ENCODE measurements around the gene KCTD5.

KCTD5 gene

DNA sequence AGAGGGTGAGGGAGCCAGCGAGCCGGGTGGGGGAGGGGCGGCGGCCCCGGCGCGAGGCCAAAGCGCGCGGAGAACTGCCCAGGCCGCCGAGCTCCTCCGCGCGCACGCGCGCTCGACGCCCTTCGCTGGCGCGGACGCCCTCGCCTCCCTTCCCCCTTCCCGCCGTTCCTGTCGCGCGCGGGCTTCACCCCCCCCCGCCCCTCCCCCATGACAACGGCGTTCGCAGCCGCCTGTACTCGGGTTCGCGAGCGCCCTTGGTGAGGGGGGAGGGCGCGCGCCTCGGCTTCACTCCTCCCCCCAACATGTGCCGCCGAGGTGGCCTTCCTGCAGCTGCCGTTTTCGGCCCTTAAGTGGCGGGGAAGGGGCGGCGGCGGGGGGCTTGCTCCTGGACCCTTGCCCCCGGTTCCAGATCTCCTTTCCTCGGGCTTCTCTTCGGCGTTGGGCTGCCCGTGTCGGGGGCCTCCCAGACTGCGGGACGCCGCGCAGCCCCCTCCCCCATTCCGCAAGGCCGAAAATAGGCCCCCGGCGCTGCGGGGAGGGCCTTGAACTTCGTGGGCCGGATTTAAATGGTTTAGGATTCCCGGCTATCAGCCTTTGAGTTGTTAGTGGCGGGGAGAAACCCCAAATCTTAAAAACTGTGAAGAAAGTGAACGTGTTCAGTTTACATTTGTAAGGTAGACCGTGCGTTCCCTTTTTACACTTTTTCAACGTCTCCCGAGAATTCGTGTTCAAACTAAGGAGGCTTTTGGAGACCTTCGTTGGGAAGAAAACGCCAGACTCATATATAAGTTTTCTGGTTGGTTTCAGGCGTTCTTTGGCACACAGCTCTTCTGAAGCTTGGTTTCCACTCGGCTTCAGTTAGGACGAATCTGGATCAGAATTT lies 70.8 kb downstream of the KCTD5 start:
- no peak for DNase-seq

- DNase-seq = no peak
Observed at GRCh38 chr16:2753733-2754020, 71.4 kb downstream of the KCTD5 start.

DNA sequence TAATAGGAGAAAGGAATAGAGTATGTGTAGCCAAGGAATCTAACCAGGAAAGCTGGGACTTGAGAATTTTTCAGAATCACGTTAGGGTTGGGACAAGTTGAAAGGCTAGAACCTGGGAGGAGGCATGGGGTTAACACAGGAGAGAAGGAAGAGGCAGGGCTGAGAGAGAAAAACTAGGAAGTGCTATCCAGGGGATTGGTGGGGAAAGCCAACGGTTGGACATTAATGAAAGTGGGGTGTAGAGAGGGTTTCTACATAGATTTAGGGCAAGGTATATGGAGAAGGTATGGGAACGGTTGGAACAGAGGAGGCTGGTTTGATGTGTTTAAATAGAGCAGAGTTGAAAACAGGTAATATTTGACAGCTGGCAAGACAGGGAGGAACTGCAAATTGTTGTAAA lies 72.8 kb downstream of the KCTD5 start:
- no peak for DNase-seq

DNA sequence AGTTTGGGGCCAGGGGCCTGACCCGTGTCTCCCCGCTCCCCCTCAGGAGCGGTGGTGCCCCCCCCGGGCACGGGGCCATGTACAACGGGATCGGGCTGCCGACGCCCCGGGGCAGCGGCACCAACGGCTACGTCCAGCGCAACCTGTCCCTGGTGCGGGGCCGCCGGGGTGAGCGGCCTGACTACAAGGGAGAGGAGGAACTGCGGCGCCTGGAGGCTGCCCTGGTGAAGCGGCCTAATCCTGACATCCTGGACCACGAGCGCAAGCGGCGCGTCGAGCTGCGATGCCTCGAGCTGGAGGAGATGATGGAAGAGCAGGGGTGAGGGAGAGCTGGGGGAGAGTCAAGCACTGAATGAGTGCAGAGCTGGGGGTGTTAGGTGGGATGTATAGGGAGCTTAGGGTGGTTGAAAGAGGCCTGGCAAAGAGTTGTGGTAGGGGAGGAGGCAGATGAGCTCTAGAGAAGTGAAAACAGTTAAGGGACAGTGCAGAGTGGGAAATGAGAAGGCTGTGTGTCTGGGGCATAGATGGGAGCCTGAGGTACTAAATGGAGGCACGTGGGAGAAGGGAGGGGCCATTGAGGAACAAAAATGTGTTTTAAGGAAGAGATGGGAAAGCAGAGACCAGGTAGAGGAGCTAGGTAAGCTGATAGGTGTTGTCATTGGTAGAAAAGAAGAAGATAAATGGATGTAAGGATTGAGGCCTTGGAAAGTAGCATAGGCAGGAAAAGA lies 74.1 kb downstream of the KCTD5 start:
- DNase-seq = no peak

DNA sequence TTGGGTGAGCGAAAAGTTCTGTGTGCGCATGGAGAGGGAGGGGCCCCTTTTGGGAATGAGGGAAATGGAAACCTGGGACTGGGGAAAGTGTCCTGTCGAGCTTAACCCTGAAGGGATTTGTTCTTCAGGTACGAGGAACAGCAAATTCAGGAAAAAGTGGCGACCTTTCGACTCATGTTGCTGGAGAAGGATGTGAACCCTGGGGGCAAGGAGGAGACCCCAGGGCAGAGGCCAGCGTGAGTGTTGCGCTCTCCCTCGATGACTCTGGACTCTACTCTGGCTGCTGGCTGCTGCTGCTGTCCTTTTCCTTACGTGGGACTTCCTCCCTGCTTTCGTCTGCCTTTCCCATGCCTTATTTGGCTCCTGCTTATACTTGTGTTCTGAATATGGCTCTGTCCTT lies 75.0 kb downstream of the KCTD5 start:
- no peak for DNase-seq

All from activated T-cell treated with anti-CD3 and anti-CD28 coated beads, Interleukin-2, amount 50 U/mL, for 48 hours (primary cell).